ENCODE results near the gene DENND4A. TPM values are rescaled to one million over a fixed set of nuclear protein-coding genes. Genes with fewer than 3 reads are reported as not detected.

DENND4A gene
- total and polyA plus RNA-seq, 7 donors = 4.0 to 46.7 (median 15.4) TPM

DNA sequence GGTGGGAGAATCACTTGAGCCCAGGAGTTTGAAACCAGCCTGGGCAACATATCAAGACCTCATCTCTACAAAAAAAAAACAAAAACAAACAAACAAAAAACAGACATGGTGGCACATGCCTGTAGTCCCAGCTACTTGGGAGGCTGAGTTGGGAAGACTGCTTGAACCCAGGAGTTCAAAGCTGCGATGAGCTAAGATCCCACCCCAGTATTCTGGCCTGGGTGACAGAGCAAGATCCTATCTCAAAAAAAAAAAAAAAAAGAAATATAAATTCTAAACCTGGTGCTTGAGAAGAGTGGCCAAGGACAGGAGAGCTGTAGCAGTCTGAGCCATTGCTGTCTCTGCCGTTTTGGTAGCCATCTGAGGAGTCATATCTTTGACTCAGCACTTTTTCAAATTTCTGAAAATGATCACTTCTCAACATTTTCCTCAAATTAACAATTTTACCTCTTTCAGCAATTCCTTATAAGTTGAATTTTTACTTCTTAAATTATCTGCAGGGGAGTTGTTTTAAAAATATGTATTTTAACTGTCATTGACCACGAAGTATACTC, 3.6 kb upstream of the DENND4A start:
- H3K27me3 ChIP-seq (ENCODE audit: insufficient read depth in 3 of 3, low read length in 2 of 3) = no peaks in the 10 kb centered on the region
- no peak for ATAC-seq
- intact Hi-C loops (cut with DNase I) = no loop called here
- H3K4me3 ChIP-seq = no peak overlapping the region
- WGBS, 3 donors = 72 to 77% (median 72%) methylated on average over 3 of the region's 3 CpGs
- H3K9me3 ChIP-seq = no peaks in the 10 kb centered on the region
- H3K27ac ChIP-seq = no peak overlapping the region
- peaks cover under 1% of the 10 kb centered on the region for H3K4me1 ChIP-seq
- no peak for DNase-seq
- no peaks in the 10 kb centered on the region for H3K36me3 ChIP-seq (ENCODE audit: insufficient read depth in 1 of 2, low read depth in 1 of 2)
- TF ChIP-seq, protein P1, sequence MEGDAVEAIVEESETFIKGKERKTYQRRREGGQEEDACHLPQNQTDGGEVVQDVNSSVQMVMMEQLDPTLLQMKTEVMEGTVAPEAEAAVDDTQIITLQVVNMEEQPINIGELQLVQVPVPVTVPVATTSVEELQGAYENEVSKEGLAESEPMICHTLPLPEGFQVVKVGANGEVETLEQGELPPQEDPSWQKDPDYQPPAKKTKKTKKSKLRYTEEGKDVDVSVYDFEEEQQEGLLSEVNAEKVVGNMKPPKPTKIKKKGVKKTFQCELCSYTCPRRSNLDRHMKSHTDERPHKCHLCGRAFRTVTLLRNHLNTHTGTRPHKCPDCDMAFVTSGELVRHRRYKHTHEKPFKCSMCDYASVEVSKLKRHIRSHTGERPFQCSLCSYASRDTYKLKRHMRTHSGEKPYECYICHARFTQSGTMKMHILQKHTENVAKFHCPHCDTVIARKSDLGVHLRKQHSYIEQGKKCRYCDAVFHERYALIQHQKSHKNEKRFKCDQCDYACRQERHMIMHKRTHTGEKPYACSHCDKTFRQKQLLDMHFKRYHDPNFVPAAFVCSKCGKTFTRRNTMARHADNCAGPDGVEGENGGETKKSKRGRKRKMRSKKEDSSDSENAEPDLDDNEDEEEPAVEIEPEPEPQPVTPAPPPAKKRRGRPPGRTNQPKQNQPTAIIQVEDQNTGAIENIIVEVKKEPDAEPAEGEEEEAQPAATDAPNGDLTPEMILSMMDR (IDR thresholded peaks at IDR 0.05) = no peak

- Histone ChIP-seq H3K27me3 (ENCODE audit: insufficient read depth in 3 of 3, low read length in 2 of 3) (no peaks in the 10 kb centered on the region), H3K36me3 (ENCODE audit: insufficient read depth in 1 of 2, low read depth in 1 of 2) (no peaks in the 10 kb centered on the region), H3K4me1 (peaks cover 12% of the 10 kb centered on the region), H3K4me3 (no peak overlapping the region), H3K27ac (no peak overlapping the region), H3K9me3 (no peaks in the 10 kb centered on the region)
- intact Hi-C loops (cut with DNase I) = loop anchor here (2.0 kb wide), 2 partner anchors 35 to 75 kb away; partner anchors contain the start of gene RAB11A (in 2 of the 2)
- ATAC-seq (no peak), DNase-seq (no peak)
- TF ChIP-seq, protein P1 (IDR thresholded peaks at IDR 0.05) = no peak
- 95 to 97% (median 95%) methylated on average over 2 of the region's 2 CpGs for WGBS, 3 donors
Observed at GRCh38 chr15:65793818-65794104, 1.7 kb upstream of the DENND4A start.

- no peaks in the 10 kb centered on the region for H3K36me3 ChIP-seq (ENCODE audit: insufficient read depth in 1 of 2, low read depth in 1 of 2)
- H3K27ac ChIP-seq = peak overlapping the region; percentile 98
- no peak for ATAC-seq
- intact Hi-C loops (cut with DNase I) = loop anchor here (2.0 kb wide), 2 partner anchors 36 to 76 kb away; partner anchors contain the start of gene RAB11A (in 2 of the 2)
- peaks cover 12% of the 10 kb centered on the region for H3K4me1 ChIP-seq
- TF ChIP-seq, protein P1 (IDR thresholded peaks at IDR 0.05) = no peak
- DNase-seq = no peak
- peak overlapping the region; percentile 90 for H3K4me3 ChIP-seq
- H3K27me3 ChIP-seq (ENCODE audit: insufficient read depth in 3 of 3, low read length in 2 of 3) = no peaks in the 10 kb centered on the region
- H3K9me3 ChIP-seq = no peaks in the 10 kb centered on the region
- WGBS, 3 donors = 95 to 96% (median 96%) methylated on average over 13 of the region's 13 CpGs
Observed at GRCh38 chr15:65792988-65793817, 1.1 kb upstream of the DENND4A start.

GRCh38 chr15:65791335-65792137, 557 bp downstream of the DENND4A start:
- TF ChIP-seq, protein P1 (IDR thresholded peaks at IDR 0.05) = no peak
- 0% methylated on average over 36 to 69 of the region's 69 CpGs for WGBS, 3 donors
- H3K36me3 ChIP-seq (ENCODE audit: insufficient read depth in 1 of 2, low read depth in 1 of 2) = no peaks in the 10 kb centered on the region
- ATAC-seq (peak; percentile 39 to 70 (median 62)), DNase-seq (peak; percentile 71 to 73)
- H3K27ac ChIP-seq = peak overlapping the region; percentile 98
- H3K4me1 ChIP-seq = peaks cover 24% of the 10 kb centered on the region
- H3K27me3 ChIP-seq (ENCODE audit: insufficient read depth in 3 of 3, low read length in 2 of 3) = no peaks in the 10 kb centered on the region
- H3K4me3 ChIP-seq = peak overlapping the region; percentile 90
- H3K9me3 ChIP-seq = no peaks in the 10 kb centered on the region
- intact Hi-C loops (cut with DNase I) = loop anchor here (2.0 kb wide), 2 partner anchors 37 to 77 kb away; partner anchors contain the start of gene RAB11A (in 2 of the 2)
